Endodermal cell (in vitro differentiated cells): ENCODE measurements around the gene CLCF1. TPM values are rescaled to one million over a fixed set of nuclear protein-coding genes. Genes with fewer than 3 reads are reported as not detected.

ENCODE experiments used
- DNase-seq: peaks from one replicate; pipeline ENCODE4 v3.0.0-alpha.2; 2017
- H3K27ac ChIP-seq: 2 replicates; pipeline ENCODE4 v1.5.1; 2013; ENCODE audit warnings: mild to moderate bottlenecking, low read depth, low read length, moderate library complexity
- H3K27me3 ChIP-seq: 2 replicates; pipeline ENCODE4 v1.6.1; 2013; ENCODE audit warnings: mild to moderate bottlenecking, low read length, moderate library complexity; ENCODE audit not compliant: insufficient read depth, control insufficient read depth, poor library complexity, severe bottlenecking
- H3K36me3 ChIP-seq: 2 replicates; pipeline ENCODE4 v1.7.0; 2013; ENCODE audit warnings: mild to moderate bottlenecking, low read length, moderate library complexity; ENCODE audit not compliant: control insufficient read depth, insufficient read depth
- H3K4me1 ChIP-seq: one replicate; pipeline ENCODE4 v1.7.0; 2013; ENCODE audit warnings: low read length; ENCODE audit not compliant: control insufficient read depth, insufficient read depth
- H3K4me3 ChIP-seq: 2 replicates; pipeline ENCODE4 v1.5.1; 2013; ENCODE audit warnings: mild to moderate bottlenecking, low read length, moderate library complexity
- H3K9ac ChIP-seq: 2 replicates; pipeline ENCODE4 v1.6.1; 2013; ENCODE audit warnings: mild to moderate bottlenecking, low read length, moderate library complexity; ENCODE audit not compliant: poor library complexity, severe bottlenecking; ENCODE audit errors: extremely low read depth
- H3K9me3 ChIP-seq: 2 replicates; pipeline ENCODE4 v1.6.1; 2013; ENCODE audit warnings: mild to moderate bottlenecking, low read length, moderate library complexity; ENCODE audit not compliant: control insufficient read depth
- H3K27ac Mint-ChIP-seq: 2 replicates; pipeline ENCODE4 v1.8.0; 2020; ENCODE audit warnings: mixed read lengths
- H3K27me3 Mint-ChIP-seq: 2 replicates; pipeline ENCODE4 v1.8.0; 2021; ENCODE audit warnings: mild to moderate bottlenecking, mixed read lengths; ENCODE audit not compliant: insufficient read depth
- H3K36me3 Mint-ChIP-seq: 2 replicates; pipeline ENCODE4 v1.8.0; 2020; ENCODE audit warnings: low read depth, mixed read lengths
- H3K4me1 Mint-ChIP-seq: 2 replicates; pipeline ENCODE4 v1.8.0; 2020; ENCODE audit warnings: mixed read lengths
- H3K4me3 Mint-ChIP-seq: 2 replicates; pipeline ENCODE4 v1.8.0; 2020; ENCODE audit warnings: mild to moderate bottlenecking, moderate library complexity, mixed read lengths
- H3K9me3 Mint-ChIP-seq: 2 replicates; pipeline ENCODE4 v1.8.0; 2020; ENCODE audit warnings: mild to moderate bottlenecking, mixed read lengths
- CTCF ChIP-seq: fragments of 200-600 bp; sonication (generic); conservative IDR thresholded peaks from 2 replicates; pipeline ENCODE4 v1.5.0; 2021; ENCODE audit warnings: antibody characterized with exemption, mild to moderate bottlenecking
- WGBS, 2 experiments: methylation state at CpG; one replicate each; pipeline versions ENCODE4 v1.1.5 to v1.1.7; 2013; ENCODE audit warnings: missing lambda C conversion rate in 2 of 2, mixed read lengths in 1 of 2; ENCODE audit not compliant: insufficient coverage in 1 of 2, insufficient read length in 1 of 2; 5-methylcytosine and 5-hydroxymethylcytosine counted together
- total RNA-seq, 2 donors: library from RNA; stranded (reverse); fragmentation: NEBNext Ultra II Directional in 1 of 2; extraction: Animal tissue kit (Norgen Biotek cat#: 25700) in 1 of 2; gene quantifications; 2 replicates in 1 of 2; 3 replicates in 1 of 2; pipeline ENCODE4 v1.2.1, GENCODE V29; 2021

Gene CLCF1
- total RNA-seq, 2 donors from 2014 or later: 3.6 to 4.8 TPM

GRCh38 chr11:67355023-67355793 is 18.2 kb downstream of the CLCF1 start:
- H3K9ac ChIP-seq: no peak overlapping the region
- no peak overlapping the region for H3K27ac ChIP-seq
- peaks cover 35% of the 10 kb centered on the region for H3K4me1 ChIP-seq
- no peak overlapping the region for H3K4me3 ChIP-seq
- no peak for DNase-seq
- H3K27me3 Mint-ChIP-seq: peaks cover 16% of the 10 kb centered on the region
- no peaks in the 10 kb centered on the region for H3K36me3 Mint-ChIP-seq
- H3K4me3 Mint-ChIP-seq: peak overlapping the region; percentile 83
- H3K4me1 Mint-ChIP-seq: peaks cover 34% of the 10 kb centered on the region
- peak overlapping the region; percentile 97 for H3K27ac Mint-ChIP-seq
- H3K36me3 ChIP-seq: no peaks in the 10 kb centered on the region
- H3K9me3 Mint-ChIP-seq: no peaks in the 10 kb centered on the region
- no peaks in the 10 kb centered on the region for H3K9me3 ChIP-seq
- H3K27me3 ChIP-seq: no peaks in the 10 kb centered on the region
- no peak for TF ChIP-seq CTCF
- WGBS, 2 experiments: 91 to 94% methylated on average over 6 to 11 of the region's 11 CpGs

GRCh38 chr11:67354075-67355022 is 19.0 kb downstream of the CLCF1 start:
- peak overlapping the region; percentile 97 for H3K27ac Mint-ChIP-seq
- Histone ChIP-seq H3K4me3 (peak overlapping the region; percentile 88), H3K9ac (peak overlapping the region; percentile 38)

More at GRCh38 chr11:67354075-67355022, 19.0 kb downstream of the CLCF1 start:
- Histone ChIP-seq H3K27me3 (no peaks in the 10 kb centered on the region), H3K36me3 (no peaks in the 10 kb centered on the region), H3K27ac (peak overlapping the region; percentile 74), H3K4me1 (peaks cover 35% of the 10 kb centered on the region), H3K9me3 (no peaks in the 10 kb centered on the region)
- peak overlapping the region; percentile 83 for H3K4me3 Mint-ChIP-seq
- no peaks in the 10 kb centered on the region for H3K9me3 Mint-ChIP-seq
- no peaks in the 10 kb centered on the region for H3K36me3 Mint-ChIP-seq
- DNase-seq: peak; percentile 86
- H3K27me3 Mint-ChIP-seq: peaks cover 15% of the 10 kb centered on the region
- TF ChIP-seq CTCF: peak; percentile 13
- WGBS, 2 experiments: 36 to 41% methylated on average over 5 to 7 of the region's 8 CpGs
- peaks cover 34% of the 10 kb centered on the region for H3K4me1 Mint-ChIP-seq
